Panc1 (cell line): ENCODE data around the gene HPCAL1.

ENCODE experiments used
- CTCF ChIP-seq: fragments of 450-650 bp; IDR thresholded peaks from 2 replicates; pipeline ENCODE4 v1.5.1; 2017; ENCODE audit warnings: mild to moderate bottlenecking
- POLR2AphosphoS5 ChIP-seq: IDR thresholded peaks from 2 replicates; pipeline ENCODE4 v1.6.1; 2012; ENCODE audit warnings: mild to moderate bottlenecking, low read depth, low read length, moderate library complexity
- REST ChIP-seq, 2 experiments: IDR thresholded peaks; 2 replicates each; pipeline ENCODE4 v1.6.1; 2011 to 2012; ENCODE audit warnings: low read depth in 2 of 2, control low read depth in 1 of 2, low read length in 1 of 2, mild to moderate bottlenecking in 1 of 2, moderate library complexity in 1 of 2; ENCODE audit not compliant: insufficient read depth in 1 of 2

GRCh38 chr2:10447300-10447894, 144.7 kb downstream of the HPCAL1 start:
- TF ChIP-seq CTCF: no peak
- no peak for TF ChIP-seq POLR2AphosphoS5
- no peak for TF ChIP-seq REST (IDR thresholded peaks at IDR 0.05; ENCODE audit: insufficient read depth in 1 of 2, low read depth in 2 of 2, low read length in 1 of 2)
